HG02678 (cell line): ENCODE measurements around the gene BAIAP2L2.
"Not testable (repeated sequence)": the region's sequence is repeated elsewhere in the genome, so short reads cannot be mapped to it uniquely, and the experiment has no call there.

ENCODE experiments used
- ATAC-seq: cut with Tn5 transposase; IDR thresholded peaks from one replicate; pipeline ENCODE4 v1.9.1; 2021; ENCODE audit warnings: mild to moderate bottlenecking, moderate library complexity; ENCODE audit not compliant: unreplicated experiment

Gene BAIAP2L2

GRCh38 chr22:38040953-38041759 lies 69.3 kb downstream of the BAIAP2L2 start:
- no peak for ATAC-seq

DNA sequence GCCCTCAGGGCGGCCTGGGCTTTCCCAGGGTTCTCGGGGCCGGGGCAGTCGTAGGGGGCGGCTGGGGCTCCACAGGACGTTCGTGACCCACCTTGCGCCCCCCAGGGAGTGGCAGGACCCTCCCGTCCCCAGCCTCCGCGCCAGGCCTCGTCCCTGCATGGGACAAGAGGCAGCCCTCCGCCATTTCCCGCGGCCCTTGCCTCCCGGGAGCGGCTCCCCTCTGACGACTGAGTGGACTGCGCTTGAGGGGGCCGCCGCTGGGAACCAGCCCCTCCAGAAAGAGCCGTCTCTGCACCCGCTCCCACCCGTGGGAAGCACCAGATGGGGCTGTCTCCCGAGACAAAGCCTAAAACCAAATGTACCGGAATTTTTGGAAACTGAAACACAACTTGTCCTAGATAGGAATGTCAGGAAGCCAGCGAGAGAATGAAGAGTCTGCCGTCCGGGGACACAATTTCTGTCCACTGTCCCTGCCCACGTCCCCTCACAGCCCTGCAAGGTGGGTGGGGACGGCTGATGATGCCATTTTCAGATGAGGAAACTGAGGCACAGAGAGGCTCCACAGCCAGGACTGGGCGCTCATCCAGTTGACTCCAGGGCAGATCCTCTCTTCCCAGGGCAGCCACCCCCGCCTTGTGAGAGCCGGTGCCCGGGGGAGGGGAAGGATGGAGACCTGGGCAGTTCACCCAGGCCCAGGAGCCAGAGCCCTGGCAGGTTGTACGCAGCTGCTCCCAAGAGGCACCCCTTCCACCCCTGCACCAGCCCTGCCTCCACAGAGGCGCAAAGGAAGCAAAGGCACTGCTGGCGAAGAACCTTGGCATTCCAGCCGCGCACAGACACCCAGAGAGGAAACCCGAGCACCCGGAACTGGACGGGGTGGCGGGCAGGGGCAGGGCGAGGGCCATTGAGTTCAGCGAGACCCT lies 71.3 kb downstream of the BAIAP2L2 start:
- no peak for ATAC-seq

DNA sequence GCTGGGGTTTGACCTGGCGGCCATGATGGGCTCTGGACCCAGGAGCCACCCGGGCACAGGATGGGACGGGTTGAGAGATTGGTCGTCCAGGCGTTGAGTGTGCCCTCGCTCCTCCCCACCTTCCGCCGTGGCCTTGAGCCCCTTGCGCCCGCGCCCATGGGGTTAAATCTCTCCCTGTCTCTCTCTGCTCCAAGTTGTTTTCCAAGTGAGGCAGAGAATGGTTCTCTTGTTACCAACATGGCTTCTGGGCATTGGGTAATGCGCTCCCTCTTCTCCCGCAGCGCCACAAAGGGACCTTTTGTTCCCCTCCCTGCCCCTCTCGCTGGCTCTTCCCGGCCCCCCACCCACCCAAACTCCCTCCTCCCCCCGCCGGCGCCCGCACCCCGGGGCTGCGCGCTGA lies 72.1 kb downstream of the BAIAP2L2 start:
- ATAC-seq, result no peak

DNA sequence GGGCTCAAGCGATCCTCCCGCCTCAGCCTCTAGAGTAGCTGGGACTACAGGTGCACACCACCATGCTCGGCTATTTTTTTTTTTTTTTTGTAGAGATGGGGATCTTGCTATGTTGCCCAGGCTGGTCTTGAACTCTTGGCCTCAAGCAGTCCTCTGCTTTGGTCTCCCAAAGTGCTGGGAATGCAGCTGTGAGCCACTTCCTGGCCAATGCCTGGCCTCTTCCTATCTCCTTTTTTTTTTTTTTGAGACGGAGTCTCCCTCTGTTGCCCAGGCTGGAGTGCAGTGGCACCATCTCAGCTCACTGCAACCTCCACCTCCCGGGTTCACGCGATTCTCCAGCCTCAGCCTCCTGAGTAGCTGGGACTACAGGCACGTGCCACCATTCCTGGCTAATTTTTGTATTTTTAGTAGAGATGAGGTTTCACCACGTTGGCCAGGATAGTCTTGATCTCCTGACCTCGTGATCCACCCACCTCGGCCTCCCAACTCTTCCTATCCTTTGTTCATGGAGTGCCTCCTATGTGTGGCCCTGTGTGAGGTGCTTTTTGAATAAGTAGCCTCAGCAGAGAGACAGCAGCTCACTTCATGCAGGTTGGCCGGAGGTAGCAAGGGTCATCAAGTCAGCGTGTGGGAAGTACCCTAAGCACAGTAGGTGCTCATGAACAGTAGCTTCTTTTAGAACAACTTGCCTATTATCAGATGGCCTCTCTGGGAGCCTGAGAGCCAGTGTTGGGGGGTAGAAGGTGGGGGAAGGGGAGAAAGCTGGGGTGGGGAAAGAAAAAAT lies 72.9 kb downstream of the BAIAP2L2 start:
- not testable (repeated sequence) for ATAC-seq

- no peak for ATAC-seq
Measured at GRCh38 chr22:38036392-38037062, 74.0 kb downstream of the BAIAP2L2 start.

DNA sequence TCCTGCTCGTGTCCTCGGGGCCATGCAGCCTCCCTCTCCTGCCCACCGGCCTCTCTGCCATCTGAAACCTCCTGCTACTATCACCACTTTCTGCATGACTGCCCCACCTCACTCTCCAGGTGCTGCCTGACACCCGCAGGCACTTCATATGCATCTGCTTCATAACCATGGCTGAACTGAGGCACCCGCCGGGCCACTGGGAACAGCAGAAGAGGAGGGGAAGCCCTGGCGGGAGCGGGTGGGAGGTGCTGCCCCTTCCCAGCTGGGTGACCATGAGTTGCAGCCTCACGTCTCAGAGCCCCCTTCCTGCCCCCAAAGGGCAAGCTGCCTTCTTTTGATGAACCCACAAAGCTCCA lies 75.0 kb downstream of the BAIAP2L2 start:
- ATAC-seq, result no peak
